Skin epidermis (tissue), 12 donors: ENCODE results near the gene R3HDM1.
"Not testable (repeated sequence)": the region's sequence is repeated elsewhere in the genome, so short reads cannot be mapped to it uniquely, and the experiment has no call there.

Source experiments
- H3K27ac ChIP-seq, 21 experiments: fragments of 200-600 bp; sonication (generic) in 11 of 21; one replicate each; pipeline ENCODE4 v1.5.0; 2020; ENCODE audit warnings: mild to moderate bottlenecking in 3 of 21, inconsistent platforms in 2 of 21, moderate library complexity in 2 of 21
- H3K4me3 ChIP-seq, 7 experiments: fragments of 200-600 bp; sonication (generic) in 2 of 7; one replicate each; pipeline ENCODE4 v1.5.0; 2020; ENCODE audit warnings: inconsistent platforms in 2 of 7, mild to moderate bottlenecking in 2 of 7, moderate library complexity in 1 of 7

The R3HDM1 gene

DNA sequence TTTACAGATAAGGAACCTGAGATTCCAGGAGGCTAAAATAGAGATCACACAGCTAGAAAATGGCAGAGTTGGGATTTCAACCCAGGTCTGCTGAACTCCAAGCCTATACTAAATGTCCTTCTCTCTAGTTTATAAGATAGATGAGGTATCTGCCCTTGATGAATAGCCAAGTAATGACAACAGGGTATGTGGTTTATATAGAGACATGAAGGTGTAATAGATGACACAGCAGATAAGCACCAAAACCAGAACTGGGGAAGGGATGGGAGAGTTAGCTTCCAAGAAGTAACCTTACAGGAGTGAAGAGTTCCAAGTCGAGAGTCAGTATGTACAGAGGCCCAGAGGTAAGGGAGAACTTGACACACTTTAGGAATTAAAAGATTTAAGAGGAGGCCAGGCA, 105.7 kb downstream of the R3HDM1 start:
- Histone ChIP-seq H3K27ac (no peak overlapping the region), H3K4me3 (no peak overlapping the region)

DNA sequence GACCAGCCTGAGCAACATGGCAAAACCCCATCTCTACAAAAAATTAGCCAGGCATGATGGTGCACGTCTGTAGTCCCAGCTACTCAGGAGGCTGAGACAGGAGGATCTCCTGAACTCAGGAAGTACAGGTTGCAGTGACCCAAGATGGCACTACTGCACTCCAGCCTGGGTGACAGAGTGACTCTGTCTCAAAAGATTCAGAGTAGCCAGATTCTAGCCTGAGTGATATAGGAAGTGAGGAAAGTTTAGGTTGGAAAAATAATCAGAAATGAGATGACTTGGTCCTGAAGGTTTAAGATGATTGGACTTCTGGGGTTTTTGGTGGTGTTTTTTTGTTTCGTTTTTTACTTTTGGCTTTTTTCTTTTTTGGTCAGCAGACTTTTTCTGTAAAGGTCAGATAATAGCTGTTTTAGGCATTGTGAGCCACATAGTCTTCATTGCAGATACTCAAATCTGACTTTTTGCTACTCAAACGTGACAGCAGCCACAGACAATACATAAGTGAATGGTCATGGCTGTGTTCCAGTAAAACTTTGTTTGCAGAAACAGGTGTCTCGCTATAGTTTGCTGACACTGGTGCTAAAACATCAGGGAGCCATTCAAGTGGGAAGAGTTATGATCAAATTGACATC, 106.3 kb downstream of the R3HDM1 start:
- Histone ChIP-seq H3K27ac (no peak overlapping the region), H3K4me3 (no peak overlapping the region)

DNA sequence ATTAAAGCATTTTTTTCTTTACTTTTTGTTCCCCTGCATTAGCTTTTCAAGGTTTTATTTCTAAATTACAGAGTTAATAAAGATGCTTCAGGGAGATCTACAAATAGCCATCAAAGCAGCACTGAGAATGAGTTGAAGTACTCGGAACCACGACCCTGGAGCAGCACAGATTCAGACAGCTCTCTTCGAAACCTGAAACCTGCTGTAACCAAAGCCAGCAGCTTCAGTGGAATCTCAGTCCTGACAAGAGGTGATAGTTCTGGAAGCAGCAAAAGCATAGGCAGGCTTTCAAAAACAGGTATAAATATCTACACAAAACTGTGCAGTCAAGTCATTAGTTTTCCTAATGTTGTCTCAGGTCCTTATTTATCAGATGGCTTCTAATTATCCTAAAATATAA, 107.5 kb downstream of the R3HDM1 start:
- Histone ChIP-seq H3K27ac (no peak overlapping the region), H3K4me3 (no peak overlapping the region)

DNA sequence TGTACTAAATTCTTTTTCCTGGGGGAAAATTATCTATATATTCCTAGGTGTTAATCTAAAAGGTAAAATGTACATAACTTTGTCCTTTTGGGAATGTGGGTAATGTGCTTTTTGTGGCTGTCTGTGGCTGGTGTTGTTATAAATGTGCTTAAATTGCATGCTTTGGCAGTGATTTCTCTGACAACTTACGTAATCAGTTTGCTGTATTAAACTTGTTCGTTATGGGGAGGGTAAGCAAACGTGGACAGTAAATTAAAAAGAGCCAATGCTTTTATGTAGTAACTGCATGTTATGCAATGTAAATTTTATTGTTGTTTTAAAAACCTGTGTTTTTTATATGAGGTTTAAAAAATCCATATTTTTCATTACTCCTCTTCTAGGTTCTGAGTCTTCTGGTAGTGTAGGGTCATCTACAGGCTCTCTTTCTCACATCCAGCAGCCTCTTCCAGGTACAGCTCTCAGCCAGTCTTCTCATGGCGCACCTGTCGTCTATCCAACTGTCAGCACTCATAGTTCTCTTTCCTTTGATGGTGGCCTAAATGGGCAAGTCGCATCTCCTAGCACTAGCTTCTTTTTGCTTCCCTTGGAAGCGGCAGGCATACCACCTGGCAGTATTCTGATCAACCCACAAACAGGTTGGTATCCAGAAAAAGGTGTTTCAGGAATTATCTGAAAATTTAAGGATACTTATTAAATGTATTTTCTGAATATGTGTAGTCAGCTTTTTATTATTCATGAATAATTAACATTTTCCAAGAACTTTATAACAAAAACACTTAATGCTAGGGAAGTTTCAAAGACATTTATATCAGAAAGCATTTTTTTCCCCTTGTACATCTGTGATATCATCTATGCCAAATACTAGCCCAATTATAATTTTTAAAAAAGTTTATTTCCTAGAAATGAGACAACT, 110.1 kb downstream of the R3HDM1 start:
- H3K27ac ChIP-seq: no peak overlapping the region
- H3K4me3 ChIP-seq: no peak overlapping the region

DNA sequence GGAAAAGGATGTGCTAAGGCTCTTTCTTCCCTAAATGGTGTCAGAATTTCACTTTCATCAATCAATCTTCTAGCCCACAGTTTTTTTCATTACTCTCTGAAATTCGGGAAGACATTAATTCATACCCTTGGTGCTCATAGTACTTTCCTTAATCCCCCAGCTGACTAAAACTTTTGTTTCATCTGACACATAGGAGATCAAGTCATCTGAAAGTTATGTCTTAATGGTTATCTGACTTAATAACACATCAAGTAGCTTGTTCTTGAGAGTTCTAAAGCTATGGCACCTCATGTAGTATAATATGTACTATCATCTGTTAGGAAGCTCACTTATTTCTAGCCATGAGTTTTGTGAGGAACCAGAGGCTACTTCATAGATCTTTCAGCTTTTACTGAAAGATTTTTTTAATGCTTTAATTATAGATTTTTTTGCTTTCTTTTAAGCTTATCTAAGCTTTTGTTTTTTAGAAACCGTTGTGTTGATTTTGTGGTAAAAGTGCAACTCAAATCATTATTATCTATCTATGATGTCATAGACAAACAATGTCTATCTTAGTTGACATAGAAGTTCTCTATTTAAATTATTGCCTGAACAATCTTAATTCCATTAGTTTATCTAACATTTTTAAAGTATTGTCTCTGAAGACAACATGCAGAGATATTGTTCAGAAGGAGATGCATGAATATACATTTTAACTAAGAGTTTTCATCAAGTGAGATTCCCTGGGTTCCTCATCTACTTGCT, 116.7 kb downstream of the R3HDM1 start:
- Histone ChIP-seq H3K4me3 (no peak overlapping the region), H3K27ac (no peak overlapping the region)

DNA sequence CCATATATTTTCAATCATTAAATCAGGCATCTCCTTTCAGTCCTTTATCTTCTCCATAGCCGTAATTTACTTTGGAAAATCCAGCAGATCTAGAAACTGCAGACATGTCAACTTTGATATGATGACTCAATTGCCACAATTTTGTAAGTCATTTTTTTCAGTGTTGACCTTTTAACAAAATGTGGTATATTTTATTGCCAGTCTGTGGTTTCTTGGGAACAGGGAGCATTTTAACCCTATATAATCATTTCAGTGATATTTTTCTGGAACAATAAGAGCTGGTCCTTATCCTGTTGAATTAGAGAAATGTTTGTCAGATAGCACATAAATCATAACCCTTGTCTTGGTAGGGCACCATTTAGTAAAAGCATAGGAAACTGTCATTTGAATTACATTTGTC, 119.4 kb downstream of the R3HDM1 start:
- H3K27ac ChIP-seq: no peak overlapping the region
- no peak overlapping the region for H3K4me3 ChIP-seq

DNA sequence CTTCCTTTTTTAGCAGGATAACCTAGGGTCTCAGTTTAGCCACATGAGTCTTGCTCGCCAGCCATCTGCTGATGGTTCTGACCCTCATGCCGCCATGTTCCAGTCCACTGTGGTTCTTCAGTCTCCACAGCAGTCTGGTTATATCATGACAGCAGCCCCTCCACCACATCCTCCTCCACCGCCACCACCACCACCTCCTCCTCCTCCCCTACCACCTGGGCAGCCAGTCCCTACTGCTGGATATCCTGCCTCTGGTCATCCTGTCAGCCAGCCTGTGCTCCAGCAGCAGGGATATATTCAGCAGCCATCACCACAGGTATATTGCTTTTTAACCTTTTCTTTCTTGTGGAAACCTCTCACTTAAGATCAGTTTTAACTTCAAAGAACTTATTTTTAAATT, 120.4 kb downstream of the R3HDM1 start:
- no peak overlapping the region for H3K27ac ChIP-seq
- H3K4me3 ChIP-seq: no peak overlapping the region

DNA sequence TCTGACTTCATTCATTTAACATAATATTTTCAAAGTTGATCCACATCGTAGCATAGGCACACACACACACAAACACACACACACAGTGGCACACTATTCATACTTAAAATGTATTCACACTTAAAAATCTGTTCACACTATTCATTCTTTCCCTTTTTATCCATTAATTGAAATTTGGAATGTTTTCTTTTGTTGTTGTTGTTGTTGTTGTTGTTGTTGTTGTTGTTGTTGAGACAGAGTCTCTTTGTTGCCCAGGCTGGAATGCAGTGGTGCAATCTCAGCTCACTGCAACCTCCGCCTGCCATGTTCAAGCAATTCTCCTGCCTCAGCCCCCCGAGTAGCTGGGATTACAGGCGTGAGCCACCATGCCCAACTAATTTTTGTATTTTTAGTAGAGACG, 123.0 kb downstream of the R3HDM1 start:
- H3K4me3 ChIP-seq, H3K27ac ChIP-seq: not testable (repeated sequence)

DNA sequence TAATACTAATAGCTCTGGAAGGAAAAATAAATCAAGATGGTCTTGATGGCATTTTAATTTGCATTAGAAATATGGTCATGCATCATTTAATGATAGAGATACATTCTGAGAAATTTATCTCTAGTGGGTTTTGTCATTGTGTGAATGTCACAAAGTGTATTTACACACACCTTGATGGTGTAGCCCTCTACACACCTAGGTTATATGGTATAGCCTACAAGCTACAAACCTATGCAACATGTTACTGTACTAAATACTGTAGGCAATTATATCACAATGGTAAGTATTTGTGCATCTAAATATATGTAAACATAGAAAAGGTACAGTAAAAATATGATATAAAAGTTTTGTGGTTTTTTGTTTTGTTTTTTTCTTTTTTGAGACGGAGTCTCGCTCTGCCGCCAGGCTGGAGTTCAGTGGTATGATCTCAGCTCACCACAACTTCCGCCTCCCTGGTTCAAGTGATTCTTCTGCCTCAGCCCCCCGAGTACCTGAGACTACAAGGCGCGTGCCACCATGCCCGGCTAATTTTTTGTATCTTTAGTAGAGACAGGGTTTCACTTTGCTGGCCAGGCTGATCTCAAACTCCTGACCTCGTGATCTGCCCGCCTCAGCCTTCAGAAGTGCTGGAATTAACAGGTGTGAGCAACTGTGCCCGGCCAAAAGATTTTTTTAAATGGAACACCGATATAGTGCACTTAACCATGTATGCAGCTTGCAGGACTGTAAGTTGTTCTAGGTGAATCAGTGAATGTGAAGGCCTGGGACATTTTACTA, 126.7 kb downstream of the R3HDM1 start:
- no peak overlapping the region for H3K4me3 ChIP-seq
- H3K27ac ChIP-seq: peak overlapping the region in 1 of 21 experiments; percentile 27

DNA sequence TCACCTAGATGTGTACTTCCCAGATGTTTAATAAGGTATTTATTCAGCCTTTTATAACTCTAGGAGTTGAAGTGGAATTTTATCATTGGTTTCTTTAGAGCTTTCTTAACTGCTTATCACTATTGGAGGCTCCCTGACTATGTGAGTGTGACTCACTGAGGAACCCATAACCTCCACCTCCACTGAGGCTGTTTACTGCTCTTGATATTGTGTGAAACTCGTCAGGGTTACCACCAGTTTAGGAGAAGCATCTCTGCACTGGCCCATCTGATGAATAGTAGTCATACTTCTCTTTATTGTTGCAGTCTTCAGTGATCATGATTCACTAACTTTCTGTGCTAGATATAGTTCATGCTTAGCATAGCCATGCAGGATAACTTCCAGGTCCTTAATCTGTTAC, 130.8 kb downstream of the R3HDM1 start:
- H3K4me3 ChIP-seq: no peak overlapping the region
- H3K27ac ChIP-seq: no peak overlapping the region

DNA sequence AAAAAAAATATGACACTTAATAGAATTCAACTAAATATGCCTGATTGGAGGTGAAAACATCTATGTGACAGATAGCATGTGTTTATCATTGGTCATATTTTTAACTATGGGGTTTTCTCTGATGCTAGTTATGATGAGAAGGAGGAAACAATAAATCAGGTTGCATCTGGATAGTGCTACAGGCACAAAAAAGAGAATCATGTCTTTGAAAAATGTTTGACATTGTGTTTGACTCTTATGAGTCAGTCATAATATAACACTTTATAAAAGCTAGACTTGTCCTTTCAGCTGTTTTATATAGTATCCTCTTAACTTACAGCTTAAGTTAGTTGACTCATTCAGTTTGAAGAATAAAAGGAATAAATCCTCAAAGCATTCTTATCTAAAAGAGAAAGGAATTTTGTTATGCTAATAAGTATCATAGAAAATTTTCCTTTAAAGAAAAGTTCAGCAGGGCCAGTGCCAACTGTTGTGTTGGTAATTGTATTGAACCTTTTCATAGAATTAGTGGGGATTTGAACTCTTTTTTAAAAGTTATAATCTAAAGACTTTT, 131.9 kb downstream of the R3HDM1 start:
- no peak overlapping the region for H3K4me3 ChIP-seq
- H3K27ac ChIP-seq: no peak overlapping the region

DNA sequence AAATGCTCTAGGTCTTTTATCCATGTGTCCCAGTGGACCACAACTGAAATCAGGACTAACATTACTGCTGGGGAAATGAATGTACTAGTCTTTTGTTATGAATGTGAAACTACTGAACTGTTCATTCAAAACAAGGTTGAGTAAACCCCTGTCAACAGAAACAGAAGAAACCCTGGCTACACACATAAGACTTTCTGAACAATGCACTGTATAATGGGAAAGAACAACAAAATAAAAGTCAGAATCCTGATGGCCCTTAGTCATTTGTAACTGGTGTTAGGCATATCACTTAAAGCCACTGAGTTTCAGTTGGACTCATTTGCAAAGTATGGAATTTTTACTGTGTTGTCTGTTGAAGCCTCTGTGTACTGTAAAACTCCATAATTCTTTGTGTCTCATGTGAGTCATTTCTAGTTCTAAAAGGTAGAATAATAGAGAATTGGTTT, 133.4 kb downstream of the R3HDM1 start:
- no peak overlapping the region for H3K4me3 ChIP-seq

DNA sequence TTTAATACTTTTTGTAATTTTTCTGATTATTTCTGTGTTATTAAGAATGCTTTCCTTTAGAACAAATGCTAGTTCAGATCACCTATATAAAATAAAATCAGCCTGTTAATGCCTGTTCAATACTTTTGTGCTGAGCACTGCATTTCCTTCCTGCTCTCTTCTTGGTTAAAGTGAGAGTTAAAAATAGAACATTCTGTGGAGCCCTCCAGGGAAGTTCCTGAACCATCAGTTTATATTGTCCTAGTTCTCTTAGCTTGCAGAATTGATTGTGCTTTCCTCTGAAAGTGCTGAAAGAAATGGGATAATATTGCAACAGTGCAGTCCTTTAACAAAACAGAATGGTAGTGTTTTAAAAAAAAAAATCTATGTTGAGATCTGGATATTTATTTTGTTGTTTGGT, 135.8 kb downstream of the R3HDM1 start:
- H3K4me3 ChIP-seq: no peak overlapping the region
- no peak overlapping the region for H3K27ac ChIP-seq

More for the DNA sequence above, 133.4 kb downstream of the R3HDM1 start:
- no peak overlapping the region for H3K27ac ChIP-seq

DNA sequence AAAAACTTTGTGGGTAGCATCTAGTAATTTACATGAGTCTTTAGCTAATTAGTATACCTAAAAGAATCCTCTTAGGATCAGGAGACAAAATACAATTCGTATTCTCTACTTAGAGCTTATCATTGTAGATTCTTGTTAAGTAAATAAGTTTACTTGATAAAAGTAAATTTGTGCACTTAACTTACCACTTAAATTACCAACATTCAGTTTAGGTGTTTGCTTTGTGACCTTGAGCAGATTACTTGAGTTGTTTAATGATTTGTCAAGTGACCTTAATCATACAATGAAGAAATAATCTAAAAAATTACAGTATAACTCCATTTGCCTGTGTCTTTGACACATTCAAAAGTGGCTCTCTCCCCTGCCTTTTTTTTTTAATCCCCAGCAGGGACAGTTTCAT, 143.2 kb downstream of the R3HDM1 start:
- H3K27ac ChIP-seq: no peak overlapping the region
- H3K4me3 ChIP-seq: no peak overlapping the region

DNA sequence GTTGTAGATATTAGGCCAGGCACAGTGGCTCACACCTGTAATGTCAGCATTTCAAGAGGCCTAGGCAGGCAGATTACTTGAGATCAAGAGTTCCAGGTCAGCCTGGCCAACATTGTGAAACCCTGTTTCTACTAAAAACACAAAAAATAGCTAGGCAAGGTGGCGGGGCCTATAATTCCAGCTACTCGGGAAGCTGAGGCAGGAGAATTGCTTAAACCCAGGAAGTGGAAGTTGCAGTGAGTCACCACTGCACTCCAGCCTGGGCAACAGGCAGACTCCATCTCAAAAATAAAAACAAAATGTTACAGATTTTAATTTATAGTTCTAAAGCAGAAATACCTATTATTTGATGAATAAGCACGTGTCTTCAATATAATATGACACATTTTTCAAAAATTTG, 144.7 kb downstream of the R3HDM1 start:
- Histone ChIP-seq H3K27ac (no peak overlapping the region), H3K4me3 (no peak overlapping the region)

DNA sequence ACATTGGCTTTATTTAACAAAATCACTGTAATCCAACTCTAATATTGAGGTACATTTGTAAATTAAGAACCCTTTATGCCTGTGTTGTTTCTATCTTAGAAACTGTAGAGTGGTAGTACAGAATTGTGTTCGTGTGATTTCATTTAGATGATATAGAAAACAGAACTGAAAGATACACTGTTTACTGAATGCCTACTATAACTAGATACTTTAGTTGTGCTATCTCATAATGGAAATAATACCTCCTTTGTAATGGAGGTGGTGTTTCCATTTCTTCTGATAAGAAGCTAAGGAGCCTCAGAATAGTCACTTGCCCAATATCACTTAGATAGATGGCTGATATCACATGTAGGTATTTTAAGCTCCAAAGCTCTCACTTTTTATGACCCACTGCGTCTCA, 147.8 kb downstream of the R3HDM1 start:
- no peak overlapping the region for H3K4me3 ChIP-seq
- no peak overlapping the region for H3K27ac ChIP-seq

DNA sequence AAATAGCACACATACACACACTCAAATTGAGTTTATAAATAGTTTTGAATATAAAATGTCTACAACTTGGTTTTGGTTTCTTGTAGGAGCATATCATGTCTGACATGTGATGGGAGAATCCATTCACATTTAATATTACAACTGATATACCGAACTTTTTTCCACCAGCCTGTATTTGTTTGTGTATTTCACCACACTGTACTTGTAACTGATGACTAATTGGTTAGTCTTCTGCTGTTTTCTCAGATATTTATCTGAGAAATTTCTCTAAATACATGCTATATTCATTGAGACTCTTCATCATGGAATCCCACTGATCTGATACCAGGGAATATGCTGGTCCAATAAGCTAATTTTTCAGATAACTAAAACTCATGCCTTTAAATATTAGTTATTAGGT, 154.1 kb downstream of the R3HDM1 start:
- Histone ChIP-seq H3K27ac (no peak overlapping the region), H3K4me3 (no peak overlapping the region)

DNA sequence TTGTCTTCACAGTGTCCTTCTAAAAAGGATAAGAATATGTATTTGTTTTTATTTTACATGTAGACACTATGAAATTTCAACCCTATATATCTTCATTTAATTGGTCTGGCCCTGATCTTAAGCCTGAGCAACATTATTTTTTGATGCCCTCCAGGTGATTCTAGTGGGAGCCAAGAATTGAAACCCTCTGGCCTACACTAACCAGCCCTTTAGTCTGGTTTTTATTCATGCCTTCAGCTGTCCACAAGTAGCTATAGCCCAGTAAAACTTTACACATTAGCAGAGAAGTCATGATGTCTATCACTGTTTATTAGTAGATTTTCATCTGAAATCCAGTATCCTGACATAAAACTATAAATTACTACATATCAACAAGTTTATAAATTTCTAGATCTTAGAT, 157.7 kb downstream of the R3HDM1 start:
- no peak overlapping the region for H3K27ac ChIP-seq
- no peak overlapping the region for H3K4me3 ChIP-seq

DNA sequence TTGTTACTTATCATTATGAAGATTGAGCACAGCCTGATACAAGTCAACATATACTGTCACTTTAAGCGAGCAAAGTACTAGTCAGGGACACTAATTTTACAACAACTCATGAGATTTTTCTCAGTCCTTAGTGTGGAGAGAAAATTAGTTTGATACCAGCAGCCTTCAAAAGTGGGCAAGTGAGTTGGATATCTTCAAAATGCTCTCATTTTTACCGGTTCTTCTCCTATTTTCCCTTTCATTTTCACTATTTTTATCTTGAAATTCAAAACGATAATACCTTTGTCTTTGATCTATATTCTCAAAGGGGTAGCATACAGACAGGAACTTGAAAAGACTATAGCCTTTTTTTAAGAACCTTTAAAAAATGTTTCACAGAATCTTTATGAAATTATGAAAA, 158.4 kb downstream of the R3HDM1 start:
- H3K27ac ChIP-seq: no peak overlapping the region
- no peak overlapping the region for H3K4me3 ChIP-seq

DNA sequence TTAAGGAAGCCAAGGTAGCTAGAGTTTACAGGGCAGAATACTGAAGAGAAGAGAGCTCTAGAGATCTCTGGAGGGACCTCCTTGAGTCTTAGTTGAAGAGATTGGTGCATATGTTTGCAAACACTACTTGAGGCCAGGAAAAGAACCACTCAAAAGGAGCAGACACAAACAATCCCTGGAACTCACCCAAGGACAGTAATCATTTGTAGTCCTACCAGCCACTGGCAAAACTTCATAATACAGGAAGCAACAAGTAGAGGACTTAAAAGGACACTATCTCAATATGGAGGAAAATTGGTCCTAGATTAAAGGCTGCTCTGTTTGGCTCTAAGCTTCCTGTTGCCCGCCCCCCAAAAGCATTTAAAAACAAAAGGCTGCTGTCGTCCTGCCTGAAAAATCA, 163.4 kb downstream of the R3HDM1 start:
- peak overlapping the region in 1 of 21 experiments; percentile 17 for H3K27ac ChIP-seq
- no peak overlapping the region for H3K4me3 ChIP-seq
